Endometrial microvascular endothelial cells (primary cell): ENCODE data around the gene DACT3. TPM values are rescaled to one million over a fixed set of nuclear protein-coding genes. Genes with fewer than 3 reads are reported as not detected.

Source experiments
- in situ Hi-C: cut with HindIII; loops from 2 replicates; pipeline ENCODE4 v1.10.0; 2017; ENCODE audit warnings: low sequenced_read_pairs, low pct_unique_long_range_greater_than_20kb; ENCODE audit errors: inconsistent ontology term
- total RNA-seq: library from RNA; depleted of rRNA; stranded (reverse); fragments of >200 nt; gene quantifications from one replicate; pipeline ENCODE4 v1.2.3, GENCODE V29; 2015; ENCODE audit errors: inconsistent ontology term

DACT3 gene
- total RNA-seq, 1 donor from 2014 or later: 0.19 TPM

DNA sequence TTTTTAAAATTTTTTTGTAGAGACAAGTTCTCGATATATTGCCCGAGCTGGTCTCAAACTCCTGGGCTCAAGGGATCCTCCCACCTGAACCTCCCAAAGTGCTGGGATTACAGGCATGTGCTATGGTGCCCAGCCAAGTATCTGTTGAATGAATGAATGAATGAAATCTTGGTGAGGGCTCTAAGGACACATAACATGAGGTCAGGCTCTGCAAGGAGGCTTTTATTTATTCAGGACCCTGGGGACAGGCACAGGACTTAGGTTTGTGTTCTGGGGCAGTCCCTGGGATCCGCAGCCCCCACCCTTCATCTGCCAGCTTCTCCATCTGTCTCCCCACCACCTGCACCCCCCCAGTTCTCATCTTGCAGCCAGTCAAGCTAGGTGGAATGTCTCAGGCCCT lies 40.7 kb downstream of the DACT3 start:
- in situ Hi-C loops: no loop called here

GRCh38 chr19:46618670-46619231 lies 42.2 kb downstream of the DACT3 start:
- in situ Hi-C loops: no loop called here

- in situ Hi-C loops: no loop called here
These were observed 43.4 kb downstream of the DACT3 start for GRCh38 chr19:46617601-46618000.

DNA sequence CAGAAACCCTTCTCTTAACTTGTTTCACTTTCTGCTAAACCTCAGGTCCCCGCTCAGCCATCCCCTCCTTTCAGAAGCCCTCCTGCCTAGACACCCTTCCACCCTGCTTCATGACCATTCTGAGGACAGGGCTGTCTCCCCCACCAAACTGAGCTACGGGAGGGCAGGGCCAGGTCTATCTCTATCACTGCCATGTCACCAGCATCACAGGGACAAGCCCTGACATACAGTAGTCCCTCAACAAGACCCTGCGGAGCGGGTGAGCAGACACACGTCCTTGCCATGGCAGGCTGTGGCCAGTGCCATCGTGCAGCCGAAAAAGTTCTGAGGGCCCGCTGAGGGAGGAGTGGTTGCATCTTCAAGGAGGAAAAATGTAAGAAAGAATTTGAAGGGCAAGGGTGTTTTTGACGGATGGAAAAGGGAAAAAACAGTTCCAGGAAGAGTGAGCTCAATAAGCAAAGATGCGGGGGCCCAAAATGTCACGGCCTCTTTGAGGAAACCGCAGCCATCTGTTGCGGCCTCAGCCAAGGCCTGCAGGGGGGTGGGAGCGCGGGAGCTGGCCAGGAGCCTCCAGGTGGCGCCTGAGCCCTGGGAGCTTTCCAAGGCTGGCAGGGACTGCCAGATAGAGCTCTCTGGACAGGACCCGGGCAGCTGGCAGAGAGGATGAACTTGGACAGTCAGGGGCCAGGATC lies 44.2 kb downstream of the DACT3 start:
- in situ Hi-C loops: no loop called here

- in situ Hi-C loops: no loop called here
These were observed 45.0 kb downstream of the DACT3 start for GRCh38 chr19:46615966-46616365.

DNA sequence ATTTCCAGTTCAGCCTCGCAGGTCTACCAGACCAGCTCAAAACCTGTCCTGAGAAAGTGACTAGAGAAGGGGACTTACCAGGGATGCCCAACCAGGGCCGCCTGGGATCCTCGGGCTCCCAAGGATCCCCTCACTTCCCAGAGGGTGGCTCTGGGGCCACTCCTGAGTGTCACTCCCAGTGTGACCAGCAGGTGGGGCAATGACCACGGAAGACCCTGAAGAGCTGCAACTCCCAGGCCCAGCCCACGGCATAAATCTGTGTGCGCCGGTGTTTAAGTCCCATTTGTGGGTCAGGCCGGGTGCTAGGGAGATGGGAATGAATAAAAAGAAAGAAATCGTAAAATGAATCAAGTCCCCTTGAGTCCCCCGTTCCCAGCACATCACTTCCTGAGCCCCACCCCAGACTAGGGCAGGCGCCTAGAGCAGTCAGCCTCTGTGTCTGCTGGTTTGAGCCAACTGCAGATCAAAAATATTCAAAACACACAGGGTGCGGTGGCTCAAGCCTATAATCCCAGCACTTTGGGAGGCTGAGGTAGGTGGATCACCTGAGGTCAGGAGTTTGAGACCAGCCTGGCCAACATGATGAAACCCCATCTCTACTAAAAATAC lies 46.8 kb downstream of the DACT3 start:
- in situ Hi-C loops: no loop called here

GRCh38 chr19:46613525-46613924 lies 47.5 kb downstream of the DACT3 start:
- in situ Hi-C loops: no loop called here

GRCh38 chr19:46611776-46612175 lies 49.2 kb downstream of the DACT3 start:
- in situ Hi-C loops: no loop called here

DNA sequence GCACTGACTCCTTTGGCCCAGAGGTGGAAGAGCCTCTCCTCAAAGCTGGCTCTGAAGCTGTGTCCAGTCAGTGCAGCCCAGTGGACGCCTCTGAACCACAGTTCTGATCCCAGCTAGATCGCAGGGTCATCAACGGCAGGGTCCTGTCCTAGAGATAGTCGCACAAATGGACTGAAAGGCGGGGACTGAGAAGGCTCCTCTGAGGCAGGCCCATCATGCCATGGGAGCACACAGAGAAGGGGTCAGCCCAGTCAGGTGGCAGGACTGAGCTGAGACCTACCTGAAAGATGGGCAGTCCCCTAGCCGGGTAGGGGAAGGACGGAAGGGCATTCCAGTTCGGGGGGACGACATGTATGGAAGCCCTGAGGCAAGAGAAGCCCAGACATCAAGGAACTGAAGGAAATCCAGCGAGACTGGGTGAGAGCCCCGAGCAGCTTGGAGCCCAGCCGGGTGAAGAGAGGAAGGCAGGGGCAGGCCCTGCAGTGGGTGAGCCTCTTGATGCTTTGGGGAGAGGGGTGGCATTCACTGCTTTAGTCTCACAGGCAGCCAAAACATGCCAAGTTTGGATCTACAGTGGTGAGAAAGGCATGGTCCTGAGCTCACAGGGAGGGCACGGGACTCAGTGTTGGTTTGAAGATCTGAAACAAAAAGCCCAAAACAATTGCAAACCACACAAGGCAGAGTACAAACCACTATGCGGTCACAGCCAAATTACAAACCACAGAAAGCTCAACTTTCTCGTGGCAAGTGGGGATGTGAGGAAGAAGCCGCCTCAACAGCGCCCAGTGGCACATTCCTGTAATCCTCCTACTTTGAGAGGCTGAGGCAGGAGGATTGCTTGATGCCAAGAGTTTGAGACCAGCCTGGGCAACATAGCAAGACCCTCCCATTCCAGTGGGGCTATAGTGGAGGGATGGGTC lies 49.9 kb downstream of the DACT3 start:
- in situ Hi-C loops: no loop called here

- in situ Hi-C loops: no loop called here
These were observed 50.6 kb downstream of the DACT3 start for GRCh38 chr19:46610413-46610775.

GRCh38 chr19:46609511-46610412 lies 51.2 kb downstream of the DACT3 start:
- in situ Hi-C loops: no loop called here

- in situ Hi-C loops: no loop called here
These were observed 52.2 kb downstream of the DACT3 start for GRCh38 chr19:46608581-46609345.

GRCh38 chr19:46608178-46608577 lies 52.8 kb downstream of the DACT3 start:
- in situ Hi-C loops: no loop called here

DNA sequence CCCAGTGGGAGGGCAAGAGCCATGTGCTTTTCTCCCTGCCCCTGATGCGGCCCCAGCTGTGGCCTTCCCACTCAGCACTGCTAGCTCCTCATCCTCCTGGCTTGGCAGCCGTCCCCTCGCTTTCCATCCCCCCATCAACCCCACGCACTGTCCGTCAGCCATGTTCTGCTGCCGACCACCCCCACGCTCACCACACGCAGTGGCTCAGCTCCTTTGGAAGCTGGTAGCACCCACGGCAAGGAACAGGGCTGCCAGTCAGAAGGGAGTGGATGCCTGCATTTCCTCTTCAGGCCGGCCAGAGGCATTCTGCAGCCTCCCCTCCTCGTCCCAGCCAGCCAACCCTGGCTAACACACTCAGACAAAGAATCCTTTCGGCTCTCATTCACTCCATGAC lies 53.5 kb downstream of the DACT3 start:
- in situ Hi-C loops: no loop called here

GRCh38 chr19:46606681-46607447 lies 54.1 kb downstream of the DACT3 start:
- in situ Hi-C loops: no loop called here

DNA sequence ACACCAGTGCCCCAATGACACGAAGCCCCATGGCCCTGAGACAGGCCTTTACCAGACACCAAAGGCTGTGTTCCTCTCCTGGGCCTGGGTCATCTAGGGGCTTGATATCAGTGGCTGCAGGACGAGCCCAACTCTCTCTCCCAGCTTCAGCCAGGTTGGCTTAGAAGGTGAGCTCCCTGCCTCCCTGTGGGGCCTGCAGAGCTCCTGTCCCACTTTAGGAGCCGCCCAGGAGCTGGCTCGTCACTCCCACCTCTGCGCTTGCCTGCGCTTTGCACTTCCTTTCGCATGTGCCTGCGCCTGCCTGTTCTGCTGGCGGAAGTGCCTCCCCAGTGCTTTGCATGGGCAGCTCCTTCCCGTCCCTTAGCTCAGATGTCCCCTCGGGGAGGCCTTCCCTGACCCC lies 55.0 kb downstream of the DACT3 start:
- in situ Hi-C loops: no loop called here

- in situ Hi-C loops: no loop called here
These were observed 55.6 kb downstream of the DACT3 start for GRCh38 chr19:46605356-46605821.
